Loucy (cell line): ENCODE measurements around the gene ILDR1.

Source experiments
- CTCF ChIP-seq: fragments of 200-600 bp; sonication (generic); conservative IDR thresholded peaks from 2 replicates; pipeline ENCODE4 v1.5.1; 2014; ENCODE audit warnings: mild to moderate bottlenecking, antibody characterized with exemption, low read length
- EZH2phosphoT487 ChIP-seq: fragments of 200-600 bp; IDR thresholded peaks from 2 replicates; pipeline ENCODE4 v1.6.1; 2018; ENCODE audit warnings: antibody characterized with exemption, mild to moderate bottlenecking, moderate library complexity, borderline replicate concordance

- TF ChIP-seq CTCF (no peak), EZH2phosphoT487 (no peak)
Measured at GRCh38 chr3:122031123-122031468, 9.0 kb upstream of the ILDR1 start.
